GM23248 (cell line): Measurements from ENCODE around the gene WDR93.

Experiments
- EZH2 ChIP-seq: fragments of 200-600 bp; sonication (generic); IDR thresholded peaks from 2 replicates; pipeline ENCODE4 v1.6.1; 2018; ENCODE audit warnings: antibody characterized with exemption, mild to moderate bottlenecking; ENCODE audit not compliant: insufficient read depth, poor library complexity, severe bottlenecking
- EZH2phosphoT487 ChIP-seq: fragments of 200-600 bp; sonication (generic); IDR thresholded peaks from 2 replicates; pipeline ENCODE4 v1.6.1; 2018; ENCODE audit warnings: antibody characterized with exemption, moderate library complexity, mild to moderate bottlenecking, low read depth; ENCODE audit not compliant: insufficient read depth

DNA sequence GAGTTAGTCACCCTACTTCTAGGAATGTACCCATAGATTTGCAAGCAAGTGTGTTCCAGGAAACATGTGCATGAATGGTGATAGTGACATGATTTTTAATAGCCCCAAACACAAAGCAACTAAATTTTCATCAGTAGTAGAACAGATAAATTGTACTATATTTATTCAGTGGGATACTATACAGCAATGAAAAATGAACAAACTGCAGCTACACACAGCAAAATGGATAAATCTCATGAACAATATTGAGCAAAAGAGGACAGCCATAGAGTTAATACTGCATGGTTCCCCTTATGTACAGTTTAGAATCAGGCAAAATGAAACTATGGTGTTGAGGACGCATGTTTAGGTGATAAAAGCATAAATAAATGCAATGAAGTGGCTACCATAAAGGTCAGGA is 34.5 kb downstream of the WDR93 start:
- no peak for TF ChIP-seq EZH2
- no peak for TF ChIP-seq EZH2phosphoT487
